Parathyroid adenoma (tissue), 2 donors: ENCODE data around the gene UBTD2.

ENCODE experiments used
- H2AFZ ChIP-seq: fragments of 300-600 bp; sonication (generic); one replicate; pipeline ENCODE4 v1.7.0; 2017; ENCODE audit warnings: antibody characterized with exemption, mild to moderate bottlenecking
- H3K27ac ChIP-seq: fragments of 300-600 bp; sonication (generic); one replicate; pipeline ENCODE4 v1.7.0; 2017
- H3K27me3 ChIP-seq: fragments of 300-600 bp; sonication (generic); one replicate; pipeline ENCODE4 v1.7.0; 2017; ENCODE audit warnings: low read length; ENCODE audit not compliant: control insufficient read depth, insufficient read depth
- H3K36me3 ChIP-seq: fragments of 300-600 bp; sonication (generic); one replicate; pipeline ENCODE4 v1.7.0; 2017; ENCODE audit warnings: low read length; ENCODE audit not compliant: control insufficient read depth, insufficient read depth
- H3K4me1 ChIP-seq: fragments of 300-600 bp; sonication (generic); one replicate; pipeline ENCODE4 v1.7.0; 2017; ENCODE audit warnings: control low read depth
- H3K4me2 ChIP-seq: fragments of 300-600 bp; sonication (generic); one replicate; pipeline ENCODE4 v1.7.0; 2017; ENCODE audit warnings: low read length
- H3K4me3 ChIP-seq: fragments of 300-600 bp; sonication (generic); one replicate; pipeline ENCODE4 v1.7.0; 2017; ENCODE audit warnings: low read depth, low read length
- H3K79me2 ChIP-seq: fragments of 300-600 bp; sonication (generic); one replicate; pipeline ENCODE4 v1.7.0; 2017; ENCODE audit warnings: control low read depth
- H3K9ac ChIP-seq: fragments of 300-600 bp; sonication (generic); one replicate; pipeline ENCODE4 v1.7.0; 2017; ENCODE audit warnings: mild to moderate bottlenecking
- H3K9me3 ChIP-seq: fragments of 300-600 bp; sonication (generic); one replicate; pipeline ENCODE4 v1.7.0; 2017; ENCODE audit warnings: low read length; ENCODE audit not compliant: control insufficient read depth
- TF ChIP-seq, protein P1 (sequence below): fragments of 300-600 bp; sonication (generic); IDR thresholded peaks from one replicate; pipeline ENCODE4 v1.7.0; 2017; ENCODE audit warnings: antibody characterized with exemption, mild to moderate bottlenecking
- donor health status: primary hyperparathyroidism.

Gene UBTD2

DNA sequence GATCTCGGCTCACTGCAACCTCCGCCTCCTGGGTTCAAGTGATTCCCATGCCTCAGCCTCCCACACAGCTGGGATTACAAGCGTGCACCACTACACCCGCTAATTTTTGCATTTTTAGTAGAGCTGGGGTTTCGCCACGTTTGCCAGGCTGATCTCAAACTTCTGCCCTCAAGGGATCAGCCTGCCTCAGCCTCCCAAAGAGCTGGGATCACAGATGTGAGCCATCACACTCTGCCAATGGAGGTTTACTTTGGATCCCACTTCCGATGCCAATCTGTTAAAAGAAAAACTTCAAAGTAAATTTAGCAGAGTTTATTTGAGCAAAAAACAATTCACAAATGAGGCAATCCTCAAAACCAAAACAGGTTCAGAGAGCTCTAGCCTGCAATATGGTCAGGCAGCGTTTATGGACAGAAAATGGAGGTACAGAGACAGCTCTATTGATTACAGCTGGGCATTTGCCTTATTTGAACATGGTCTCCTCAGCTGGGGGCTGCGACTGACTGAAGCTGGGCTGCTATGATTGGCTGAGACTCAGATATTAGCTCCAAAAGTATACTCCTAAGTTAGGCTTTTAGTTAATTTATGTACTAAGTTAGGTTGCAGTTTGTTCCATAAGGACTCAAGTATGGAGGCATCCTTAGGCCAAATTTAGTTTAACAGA, 18.6 kb upstream of the UBTD2 start:
- Histone ChIP-seq H3K36me3 (no peaks in the 10 kb centered on the region), H3K27me3 (no peaks in the 10 kb centered on the region)

DNA sequence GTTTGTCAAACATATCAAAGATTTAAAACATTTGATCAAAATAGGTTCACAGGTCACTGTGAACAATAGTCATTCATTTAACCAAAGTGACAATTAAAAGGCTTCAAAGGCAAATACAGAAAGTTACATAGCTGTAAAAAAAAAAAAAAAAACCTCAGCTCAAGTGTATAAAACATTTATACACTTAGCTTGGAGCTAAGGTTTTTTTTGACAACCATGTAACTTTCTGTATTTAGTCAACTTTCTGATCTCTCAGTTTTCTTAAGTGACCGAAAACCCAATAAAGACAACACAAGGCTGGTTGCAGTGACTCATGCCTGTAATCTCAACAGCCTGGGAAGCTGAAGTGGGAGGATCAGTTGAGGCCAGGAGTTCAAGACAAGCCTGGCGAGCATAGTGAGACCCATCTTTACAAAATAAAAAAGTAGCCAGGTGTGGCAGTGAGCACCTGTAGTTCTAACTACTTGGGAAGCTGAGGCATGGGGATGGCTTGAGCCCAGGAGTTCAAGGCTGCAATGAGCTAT, 16.4 kb upstream of the UBTD2 start:
- TF ChIP-seq, protein P1, sequence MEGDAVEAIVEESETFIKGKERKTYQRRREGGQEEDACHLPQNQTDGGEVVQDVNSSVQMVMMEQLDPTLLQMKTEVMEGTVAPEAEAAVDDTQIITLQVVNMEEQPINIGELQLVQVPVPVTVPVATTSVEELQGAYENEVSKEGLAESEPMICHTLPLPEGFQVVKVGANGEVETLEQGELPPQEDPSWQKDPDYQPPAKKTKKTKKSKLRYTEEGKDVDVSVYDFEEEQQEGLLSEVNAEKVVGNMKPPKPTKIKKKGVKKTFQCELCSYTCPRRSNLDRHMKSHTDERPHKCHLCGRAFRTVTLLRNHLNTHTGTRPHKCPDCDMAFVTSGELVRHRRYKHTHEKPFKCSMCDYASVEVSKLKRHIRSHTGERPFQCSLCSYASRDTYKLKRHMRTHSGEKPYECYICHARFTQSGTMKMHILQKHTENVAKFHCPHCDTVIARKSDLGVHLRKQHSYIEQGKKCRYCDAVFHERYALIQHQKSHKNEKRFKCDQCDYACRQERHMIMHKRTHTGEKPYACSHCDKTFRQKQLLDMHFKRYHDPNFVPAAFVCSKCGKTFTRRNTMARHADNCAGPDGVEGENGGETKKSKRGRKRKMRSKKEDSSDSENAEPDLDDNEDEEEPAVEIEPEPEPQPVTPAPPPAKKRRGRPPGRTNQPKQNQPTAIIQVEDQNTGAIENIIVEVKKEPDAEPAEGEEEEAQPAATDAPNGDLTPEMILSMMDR, result no peak
- no peaks in the 10 kb centered on the region for H3K27me3 ChIP-seq

More for the DNA sequence above, 18.6 kb upstream of the UBTD2 start:
- Histone ChIP-seq H3K4me3 (no peak overlapping the region), H3K9me3 (no peaks in the 10 kb centered on the region), H3K79me2 (no peaks in the 10 kb centered on the region), H3K4me2 (no peak overlapping the region), H3K4me1 (no peaks in the 10 kb centered on the region), H3K9ac (no peak overlapping the region), H2AFZ (no peak overlapping the region), H3K27ac (no peak overlapping the region)
- TF ChIP-seq, protein P1, result no peak

DNA sequence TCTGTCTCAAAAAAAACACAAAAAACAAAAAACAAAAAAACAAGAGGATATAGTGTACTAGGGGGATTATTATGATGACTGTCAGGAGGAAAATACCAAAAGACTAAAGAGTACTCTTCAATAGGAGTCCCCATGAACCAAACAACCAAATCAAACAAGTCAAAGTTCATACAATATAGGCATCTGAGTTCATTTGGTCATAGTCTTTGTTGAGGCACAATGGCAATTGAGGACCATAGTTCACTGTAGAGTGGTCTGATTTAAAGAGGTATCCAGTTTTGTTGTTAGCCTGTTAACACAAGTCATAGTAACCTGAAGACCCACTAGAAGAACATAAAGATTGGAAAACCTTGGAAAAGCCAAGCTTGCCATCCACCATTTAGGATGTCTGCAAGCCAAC, 11.3 kb upstream of the UBTD2 start:
- H2AFZ ChIP-seq, result no peak overlapping the region
- H3K4me2 ChIP-seq, result no peak overlapping the region
- H3K27ac ChIP-seq, result no peak overlapping the region
- no peaks in the 10 kb centered on the region for H3K4me1 ChIP-seq
- H3K4me3 ChIP-seq, result no peak overlapping the region
- no peak overlapping the region for H3K9ac ChIP-seq
- no peaks in the 10 kb centered on the region for H3K36me3 ChIP-seq
- no peaks in the 10 kb centered on the region for H3K9me3 ChIP-seq
- TF ChIP-seq, protein P1, result no peak
- no peaks in the 10 kb centered on the region for H3K27me3 ChIP-seq
- no peaks in the 10 kb centered on the region for H3K79me2 ChIP-seq

More for the DNA sequence above, 16.4 kb upstream of the UBTD2 start:
- H3K27ac ChIP-seq, result no peak overlapping the region
- H3K4me3 ChIP-seq, result no peak overlapping the region
- no peaks in the 10 kb centered on the region for H3K4me1 ChIP-seq
- H3K9me3 ChIP-seq, result no peaks in the 10 kb centered on the region
- H2AFZ ChIP-seq, result no peak overlapping the region
- H3K36me3 ChIP-seq, result no peaks in the 10 kb centered on the region
- H3K4me2 ChIP-seq, result no peak overlapping the region
- no peak overlapping the region for H3K9ac ChIP-seq
- no peaks in the 10 kb centered on the region for H3K79me2 ChIP-seq

DNA sequence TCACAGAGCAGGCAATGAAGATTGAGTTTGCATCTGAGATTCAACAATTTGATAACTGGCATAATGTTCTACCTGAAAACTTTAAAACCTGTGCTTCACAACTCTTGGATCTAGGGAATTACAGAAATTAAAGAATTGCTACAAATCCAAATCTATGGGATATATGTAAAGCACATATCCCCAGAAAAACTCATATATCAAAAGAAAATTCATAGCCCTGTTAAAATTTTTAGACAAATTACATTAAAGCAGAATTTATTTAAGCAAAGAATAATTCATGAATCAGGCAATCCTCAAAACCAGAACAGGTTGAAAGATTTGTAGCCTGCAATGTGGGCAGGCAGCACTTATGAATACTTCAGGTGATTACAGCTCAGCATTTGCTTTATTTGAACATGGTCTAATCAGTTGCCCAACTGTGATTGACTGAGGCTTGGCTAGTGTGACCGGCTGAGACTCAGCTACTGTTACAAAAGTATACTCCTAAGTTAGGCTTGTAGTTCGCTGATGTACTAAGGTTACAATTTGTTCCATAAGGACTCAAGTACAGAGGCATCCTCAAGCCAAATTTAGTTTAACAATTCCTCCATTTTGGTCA, 10.3 kb upstream of the UBTD2 start:
- TF ChIP-seq, protein P1, result no peak
- Histone ChIP-seq H3K79me2 (no peaks in the 10 kb centered on the region), H3K9ac (no peak overlapping the region)

More for the DNA sequence above, 10.3 kb upstream of the UBTD2 start:
- no peaks in the 10 kb centered on the region for H3K36me3 ChIP-seq
- H3K4me1 ChIP-seq, result no peaks in the 10 kb centered on the region
- H2AFZ ChIP-seq, result no peak overlapping the region
- no peak overlapping the region for H3K27ac ChIP-seq
- H3K4me3 ChIP-seq, result no peak overlapping the region
- no peaks in the 10 kb centered on the region for H3K9me3 ChIP-seq
- no peaks in the 10 kb centered on the region for H3K27me3 ChIP-seq
- H3K4me2 ChIP-seq, result no peak overlapping the region
